GM18499 (cell line): ENCODE measurements around the gene ZNF398.
"Not testable (repeated sequence)": the region's sequence is repeated elsewhere in the genome, so short reads cannot be mapped to it uniquely, and the experiment has no call there.

Experiments used
- ATAC-seq: cut with Tn5 transposase; IDR thresholded peaks from one replicate; pipeline ENCODE4 v1.9.1; 2021; ENCODE audit warnings: moderate number of reproducible peaks; ENCODE audit not compliant: insufficient read depth, unreplicated experiment

Gene ZNF398

GRCh38 chr7:149223176-149223575 is 75.9 kb downstream of the ZNF398 start:
- ATAC-seq = no peak

GRCh38 chr7:149223761-149224160 is 76.5 kb downstream of the ZNF398 start:
- ATAC-seq = no peak

- ATAC-seq = no peak
Measured at GRCh38 chr7:149224352-149224751, 77.1 kb downstream of the ZNF398 start.

GRCh38 chr7:149225106-149225505 is 77.9 kb downstream of the ZNF398 start:
- no peak for ATAC-seq

GRCh38 chr7:149225656-149226055 is 78.4 kb downstream of the ZNF398 start:
- no peak for ATAC-seq

GRCh38 chr7:149226366-149226765 is 79.1 kb downstream of the ZNF398 start:
- ATAC-seq = not testable (repeated sequence)

GRCh38 chr7:149226840-149227494 is 79.7 kb downstream of the ZNF398 start:
- ATAC-seq = no peak

GRCh38 chr7:149228831-149229471 is 81.7 kb downstream of the ZNF398 start:
- ATAC-seq = no peak

- no peak for ATAC-seq
Measured at GRCh38 chr7:149229526-149229925, 82.3 kb downstream of the ZNF398 start.

- ATAC-seq = no peak
Measured at GRCh38 chr7:149232362-149232761, 85.1 kb downstream of the ZNF398 start.
